ENCODE results near the gene DDX56. TPM values are rescaled to one million over a fixed set of nuclear protein-coding genes. Genes with fewer than 3 reads are reported as not detected.

The DDX56 gene
- total RNA-seq, 1 experiment from 2014 or later = 120 TPM

- H2BK15ac ChIP-seq (ENCODE audit: low read depth, low read length) = no peak overlapping the region
- H3K18ac ChIP-seq (ENCODE audit: insufficient read length, low read depth, low read length) = no peak overlapping the region
- no peak overlapping the region for H3K9ac ChIP-seq (ENCODE audit: extremely low read depth, insufficient read length, low read length)
- H4K20me1 ChIP-seq (ENCODE audit: control insufficient read depth, insufficient read depth, insufficient read length) = no peaks in the 10 kb centered on the region
- no peak overlapping the region for H4K91ac ChIP-seq (ENCODE audit: insufficient read length, low read depth, low read length)
- peak; percentile 74 for DNase-seq
- no peak overlapping the region for H3K23ac ChIP-seq (ENCODE audit: insufficient read length, low read depth, low read length)
- H3K27ac Mint-ChIP-seq = peak overlapping the region; percentile 31 to 91 (median 43); a peak in 5 of 7 replicates
- TF ChIP-seq, protein P1, sequence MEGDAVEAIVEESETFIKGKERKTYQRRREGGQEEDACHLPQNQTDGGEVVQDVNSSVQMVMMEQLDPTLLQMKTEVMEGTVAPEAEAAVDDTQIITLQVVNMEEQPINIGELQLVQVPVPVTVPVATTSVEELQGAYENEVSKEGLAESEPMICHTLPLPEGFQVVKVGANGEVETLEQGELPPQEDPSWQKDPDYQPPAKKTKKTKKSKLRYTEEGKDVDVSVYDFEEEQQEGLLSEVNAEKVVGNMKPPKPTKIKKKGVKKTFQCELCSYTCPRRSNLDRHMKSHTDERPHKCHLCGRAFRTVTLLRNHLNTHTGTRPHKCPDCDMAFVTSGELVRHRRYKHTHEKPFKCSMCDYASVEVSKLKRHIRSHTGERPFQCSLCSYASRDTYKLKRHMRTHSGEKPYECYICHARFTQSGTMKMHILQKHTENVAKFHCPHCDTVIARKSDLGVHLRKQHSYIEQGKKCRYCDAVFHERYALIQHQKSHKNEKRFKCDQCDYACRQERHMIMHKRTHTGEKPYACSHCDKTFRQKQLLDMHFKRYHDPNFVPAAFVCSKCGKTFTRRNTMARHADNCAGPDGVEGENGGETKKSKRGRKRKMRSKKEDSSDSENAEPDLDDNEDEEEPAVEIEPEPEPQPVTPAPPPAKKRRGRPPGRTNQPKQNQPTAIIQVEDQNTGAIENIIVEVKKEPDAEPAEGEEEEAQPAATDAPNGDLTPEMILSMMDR (conservative IDR thresholded peaks at IDR 0.05) = peak; percentile 95
- no peak overlapping the region for H3K4me2 ChIP-seq (ENCODE audit: insufficient read depth, insufficient read length, low read length)
- H3K9me3 ChIP-seq (ENCODE audit: control insufficient read depth, low read depth, low read length) = no peaks in the 10 kb centered on the region
- H3K14ac ChIP-seq (ENCODE audit: insufficient read depth, low read length) = no peak overlapping the region
- no peak overlapping the region for H3T11ph ChIP-seq (ENCODE audit: low read length)
- H2BK120ac ChIP-seq (ENCODE audit: low read depth, low read length, poor library complexity, severe bottlenecking) = no peak overlapping the region
- H3K36me3 Mint-ChIP-seq (ENCODE audit: insufficient read depth in 1 of 3, low read depth in 3 of 3) = peaks cover 49 to 68% (median 54%) of the 10 kb centered on the region in 3 experiments
- H3K79me2 ChIP-seq (ENCODE audit: insufficient read depth, low read length) = no peaks in the 10 kb centered on the region
- no peak overlapping the region for H3K4me3 Mint-ChIP-seq
- no peak overlapping the region for H4K8ac ChIP-seq (replicated peaks; ENCODE audit: insufficient read length, low read depth, low read length)
- no peak overlapping the region for H2BK5ac ChIP-seq (ENCODE audit: insufficient read length, low read length)
- H2BK20ac ChIP-seq (ENCODE audit: low read depth, low read length, poor library complexity, severe bottlenecking) = no peak overlapping the region
- no peak overlapping the region for H2AK5ac ChIP-seq (ENCODE audit: insufficient read length, low read length)
- H3K9me3 Mint-ChIP-seq = no peaks in the 10 kb centered on the region; a peak in 1 of 5 replicates
- no peak overlapping the region for H2BK12ac ChIP-seq (ENCODE audit: insufficient read length, low read depth, low read length)
- no peak overlapping the region for H3K56ac ChIP-seq (ENCODE audit: insufficient read length, low read depth, low read length)
- no peak overlapping the region for H3K4ac ChIP-seq (ENCODE audit: low read depth, low read length)
- H3K79me1 ChIP-seq (ENCODE audit: insufficient read depth, low read depth, low read length, poor library complexity, severe bottlenecking) = no peaks in the 10 kb centered on the region
- H4K5ac ChIP-seq (ENCODE audit: insufficient read length, low read depth, low read length) = no peak overlapping the region
- WGBS (ENCODE audit: extremely low coverage, insufficient read length, low lambda C conversion rate) = no CpG with 5 or more reads among the region's 13 CpGs
- no peaks in the 10 kb centered on the region for H3K27me3 ChIP-seq (ENCODE audit: insufficient read depth, low read length)
- no peak overlapping the region for H3K27ac ChIP-seq (ENCODE audit: insufficient read length, low read depth, low read length)
- peaks cover 4 to 7% of the 10 kb centered on the region in 2 experiments; a peak in 3 of 4 replicates for H3K4me1 Mint-ChIP-seq
- H3K4me1 ChIP-seq (ENCODE audit: insufficient read depth, low read length) = no peaks in the 10 kb centered on the region
- no peak overlapping the region for H2AFZ ChIP-seq (ENCODE audit: low read length)
- no peaks in the 10 kb centered on the region for H3K23me2 ChIP-seq (ENCODE audit: insufficient read length, low read depth, low read length, poor library complexity, severe bottlenecking)
- peaks cover 1% of the 10 kb centered on the region; the same call in 1 of the 2 replicates for H3K27me3 Mint-ChIP-seq (ENCODE audit: low read depth)
Measured at GRCh38 chr7:44565097-44565794, 8.5 kb downstream of the DDX56 start.
